Activated T-cell treated with anti-CD3 and anti-CD28 coated beads, Interleukin-2, amount 50 U/mL, for 1 hour (primary cell): Measurements from ENCODE around the gene AGPAT2.

Experiments
- DNase-seq: peaks from one replicate; pipeline ENCODE4 v3.0.0-alpha.2; 2020

Gene AGPAT2

GRCh38 chr9:136700304-136700703 lies 13.0 kb upstream of the AGPAT2 start:
- no peak for DNase-seq

GRCh38 chr9:136698635-136699246 lies 11.5 kb upstream of the AGPAT2 start:
- DNase-seq = no peak

- DNase-seq = no peak
These were observed 10.7 kb upstream of the AGPAT2 start for GRCh38 chr9:136697821-136698526.

- no peak for DNase-seq
These were observed 10.0 kb upstream of the AGPAT2 start for GRCh38 chr9:136697146-136697820.

GRCh38 chr9:136696502-136696901 lies 9.2 kb upstream of the AGPAT2 start:
- no peak for DNase-seq

GRCh38 chr9:136695955-136696354 lies 8.7 kb upstream of the AGPAT2 start:
- no peak for DNase-seq

GRCh38 chr9:136695435-136695895 lies 8.2 kb upstream of the AGPAT2 start:
- no peak for DNase-seq

GRCh38 chr9:136694872-136695247 lies 7.6 kb upstream of the AGPAT2 start:
- DNase-seq = no peak

- no peak for DNase-seq
These were observed 7.1 kb upstream of the AGPAT2 start for GRCh38 chr9:136694163-136694871.

GRCh38 chr9:136693490-136694162 lies 6.4 kb upstream of the AGPAT2 start:
- DNase-seq = no peak

- no peak for DNase-seq
These were observed 5.9 kb upstream of the AGPAT2 start for GRCh38 chr9:136693135-136693489.

GRCh38 chr9:136692185-136693134 lies 5.2 kb upstream of the AGPAT2 start:
- DNase-seq = no peak

- DNase-seq = no peak
These were observed 4.3 kb upstream of the AGPAT2 start for GRCh38 chr9:136691316-136692184.

GRCh38 chr9:136690806-136691261 lies 3.6 kb upstream of the AGPAT2 start:
- DNase-seq = no peak

GRCh38 chr9:136690104-136690805 lies 3.0 kb upstream of the AGPAT2 start:
- no peak for DNase-seq

- no peak for DNase-seq
These were observed 1.8 kb upstream of the AGPAT2 start for GRCh38 chr9:136689108-136689460.

- DNase-seq = no peak
These were observed 1.2 kb upstream of the AGPAT2 start for GRCh38 chr9:136688274-136689107.

GRCh38 chr9:136687721-136688223 lies 515 bp upstream of the AGPAT2 start:
- DNase-seq = no peak

- no peak for DNase-seq
These were observed 793 bp downstream of the AGPAT2 start for GRCh38 chr9:136686534-136686793.
